Measurements from ENCODE around the gene RHBDD2.
"Not testable (repeated sequence)": the region's sequence is repeated elsewhere in the genome, so short reads cannot be mapped to it uniquely, and the experiment has no call there.

The RHBDD2 gene

DNA sequence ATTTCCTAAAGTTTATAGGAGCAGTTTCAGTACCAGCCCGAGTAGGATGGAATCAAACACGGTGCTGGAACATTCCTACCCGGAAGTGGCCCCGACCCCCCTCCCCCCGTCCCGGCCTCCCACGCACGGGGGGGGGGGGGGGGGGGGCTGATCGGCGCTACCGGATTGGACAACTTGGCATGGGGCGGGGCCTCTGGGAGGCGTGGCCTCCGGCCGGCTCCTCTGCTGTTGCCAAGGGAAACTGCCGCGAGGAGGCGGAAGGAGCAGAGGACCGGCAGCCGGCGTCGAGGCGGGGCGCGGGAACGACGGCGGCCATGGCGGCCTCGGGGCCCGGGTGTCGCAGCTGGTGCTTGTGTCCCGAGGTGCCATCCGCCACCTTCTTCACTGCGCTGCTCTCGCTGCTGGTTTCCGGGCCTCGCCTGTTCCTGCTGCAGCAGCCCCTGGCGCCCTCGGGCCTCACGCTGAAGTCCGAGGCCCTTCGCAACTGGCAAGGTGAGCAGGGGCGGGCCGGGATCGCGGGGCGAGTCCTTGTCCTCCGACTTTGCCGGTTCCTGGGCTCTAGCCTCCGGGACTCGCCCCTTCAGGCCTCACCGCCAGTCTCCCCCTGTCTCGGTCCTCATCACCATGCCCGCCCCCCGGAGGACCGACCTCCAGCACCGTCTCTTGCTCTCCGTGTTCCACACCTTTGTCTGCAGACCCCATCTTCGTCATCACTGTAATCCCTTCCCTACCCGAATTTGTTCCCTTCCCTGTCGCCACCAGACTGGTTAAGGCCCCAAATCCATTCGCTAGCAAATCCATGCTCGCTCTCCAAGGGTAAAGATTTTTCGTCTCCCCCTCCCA, at the start of gene RHBDD2:
Gene RHBDD2 (plus strand): TSS at position 266 of the 843 bp plus-strand sequence. CDS start 49 bp downstream, at position 315.
- DNase-seq: peak; percentile 50 to 85

DNA sequence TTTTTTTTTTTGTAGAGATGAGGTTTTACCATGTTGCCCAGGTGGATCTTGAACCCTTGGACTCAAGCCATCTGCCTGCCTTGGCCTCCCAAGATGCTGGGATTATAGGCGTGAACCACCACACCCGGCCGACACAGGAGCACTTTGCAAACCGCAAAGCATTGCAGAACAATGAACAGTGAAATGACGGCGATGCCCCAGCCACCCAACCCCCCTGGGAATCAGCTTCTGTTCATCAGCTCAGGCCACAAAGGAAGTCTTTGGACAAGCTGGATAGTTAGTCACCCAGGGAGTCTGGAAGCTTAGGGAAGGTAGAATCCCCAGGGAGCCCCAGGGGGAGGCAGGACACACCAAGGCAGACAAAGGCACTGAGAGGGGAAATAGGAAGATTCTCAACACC, 49.2 kb upstream of the RHBDD2 start:
- not testable (repeated sequence) for DNase-seq

DNA sequence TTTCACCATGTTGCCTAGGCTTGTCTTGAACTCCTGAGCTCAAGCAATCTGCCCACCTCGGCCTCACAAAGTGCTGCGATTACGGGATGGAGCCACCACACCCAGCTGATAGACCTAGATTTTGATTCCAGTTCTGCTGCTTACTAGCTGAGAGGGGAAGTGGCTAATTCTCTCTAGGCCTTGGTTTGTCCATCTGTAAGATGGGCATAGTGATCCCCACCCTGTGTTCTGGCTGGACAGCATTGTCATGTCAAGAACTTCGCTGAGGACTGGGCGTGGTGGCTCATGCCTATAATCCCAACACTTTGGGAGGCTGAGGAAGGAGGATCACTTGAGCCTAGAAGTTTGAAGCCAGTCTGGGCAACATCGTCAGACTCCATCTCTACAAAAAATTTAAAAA, 47.9 kb upstream of the RHBDD2 start:
- DNase-seq: no peak

DNA sequence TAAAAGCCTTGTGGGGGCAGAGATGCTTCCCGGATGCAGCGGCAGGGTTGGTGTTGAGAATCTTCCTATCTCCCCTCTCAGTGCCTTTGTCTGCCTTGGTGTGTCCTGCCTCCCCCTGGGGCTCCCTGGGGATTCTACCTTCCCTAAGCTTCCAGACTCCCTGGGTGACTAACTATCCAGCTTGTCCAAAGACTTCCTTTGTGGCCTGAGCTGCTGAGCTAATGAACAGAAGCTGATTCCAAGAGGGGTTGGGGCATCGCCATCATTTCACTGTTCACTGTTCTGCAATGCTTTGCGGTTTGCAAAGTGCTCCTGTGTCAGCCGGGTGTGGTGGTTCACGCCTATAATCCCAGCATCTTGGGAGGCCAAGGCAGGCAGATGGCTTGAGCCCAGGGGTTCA, 45.2 kb upstream of the RHBDD2 start:
- DNase-seq: not testable (repeated sequence)

DNA sequence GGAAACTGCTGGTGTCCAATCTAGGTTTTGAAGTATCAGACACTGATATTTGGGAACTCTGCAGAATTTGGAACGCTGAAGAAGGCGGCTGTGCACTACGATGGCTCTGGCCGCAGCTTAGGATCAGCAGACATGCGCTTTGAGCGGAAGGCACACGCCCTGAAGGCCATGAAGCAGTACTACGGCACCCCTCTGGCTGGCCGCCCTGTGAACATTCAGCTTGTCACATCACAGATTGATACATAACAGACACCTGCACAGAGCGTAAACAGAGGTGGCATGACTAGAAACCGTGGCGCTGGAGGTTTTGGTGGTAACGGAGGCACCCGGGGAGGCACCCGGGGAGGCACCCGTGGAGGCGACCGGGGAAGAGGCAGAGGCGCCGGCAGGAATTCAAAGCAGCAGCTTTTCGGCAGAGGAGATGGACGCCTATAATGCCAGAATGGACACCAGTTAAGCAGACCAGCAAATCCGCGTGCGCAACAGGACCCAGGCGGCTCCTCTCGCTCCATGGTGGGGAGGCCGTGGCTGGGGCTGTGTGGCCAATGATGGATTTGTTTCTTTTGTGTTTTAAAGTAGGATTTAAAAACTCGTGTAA, 43.0 kb upstream of the RHBDD2 start:
- DNase-seq: no peak

DNA sequence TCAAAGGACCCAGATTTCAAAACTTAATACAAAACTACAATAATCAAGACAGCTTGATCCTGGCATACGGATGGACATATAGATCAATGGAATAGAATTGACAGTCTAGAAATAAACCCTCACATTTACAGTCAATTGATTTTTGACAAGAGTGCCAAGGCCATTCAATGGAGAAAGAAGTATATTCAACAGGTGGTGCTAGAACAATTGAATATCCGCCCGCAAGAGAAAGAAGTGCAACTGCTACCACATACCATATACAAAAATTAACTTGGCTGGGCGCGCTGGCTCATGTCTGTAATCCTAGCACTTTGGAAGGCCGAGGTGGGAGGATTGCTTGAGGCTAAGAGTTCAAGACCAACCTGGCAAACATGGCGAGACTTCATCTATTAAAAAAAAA, 42.0 kb upstream of the RHBDD2 start:
- no peak for DNase-seq

DNA sequence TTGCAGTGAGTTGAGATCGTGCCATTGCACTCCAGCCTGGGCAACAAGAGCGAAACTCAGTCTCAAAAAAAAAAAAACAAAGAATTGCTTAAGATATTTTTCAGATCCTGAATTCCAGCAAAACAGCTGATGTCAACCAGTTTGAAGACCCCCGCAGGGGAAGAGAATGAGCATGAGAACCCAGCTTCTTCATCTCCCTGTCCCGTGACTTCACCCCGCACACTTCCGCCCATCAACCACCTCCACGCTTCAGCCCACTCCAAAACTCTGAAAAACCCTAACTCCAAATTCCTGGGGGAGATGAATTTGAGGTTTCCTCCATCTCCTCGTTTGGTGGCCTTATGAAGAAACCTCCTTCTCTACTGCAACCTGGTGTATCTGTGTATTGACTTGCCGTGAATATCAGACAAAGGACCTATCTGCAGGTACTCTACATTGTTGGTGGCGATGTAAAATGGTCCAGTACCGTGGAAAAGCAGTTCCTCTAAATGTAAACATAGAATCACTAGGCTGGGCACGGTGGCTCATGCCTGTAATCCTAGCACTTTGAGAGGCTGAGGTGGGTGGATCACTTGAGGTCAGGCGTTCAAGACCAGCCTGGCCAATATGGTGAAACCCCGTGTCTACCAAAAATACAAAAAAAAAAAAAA, 40.4 kb upstream of the RHBDD2 start:
- not testable (repeated sequence) for DNase-seq

DNA sequence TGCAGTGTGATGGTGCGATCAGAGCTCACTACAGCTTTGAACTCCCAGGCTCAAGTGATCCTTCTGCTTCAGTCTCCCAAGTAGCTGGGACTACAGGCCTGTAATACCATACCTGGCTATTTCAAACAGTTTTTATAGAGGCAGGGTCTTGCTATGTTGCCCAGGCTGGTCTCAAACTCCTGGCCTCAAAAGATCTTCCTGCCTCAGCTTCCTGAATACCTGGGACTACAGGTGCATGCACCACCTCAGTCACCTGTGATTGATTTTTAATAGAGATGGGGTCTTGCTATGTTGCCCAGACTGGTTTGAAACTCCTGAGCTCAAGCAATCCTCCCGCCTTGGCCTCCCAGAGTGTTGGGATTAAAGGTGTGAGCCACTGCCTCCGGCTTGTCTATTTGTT, 38.8 kb upstream of the RHBDD2 start:
- no peak for DNase-seq

DNA sequence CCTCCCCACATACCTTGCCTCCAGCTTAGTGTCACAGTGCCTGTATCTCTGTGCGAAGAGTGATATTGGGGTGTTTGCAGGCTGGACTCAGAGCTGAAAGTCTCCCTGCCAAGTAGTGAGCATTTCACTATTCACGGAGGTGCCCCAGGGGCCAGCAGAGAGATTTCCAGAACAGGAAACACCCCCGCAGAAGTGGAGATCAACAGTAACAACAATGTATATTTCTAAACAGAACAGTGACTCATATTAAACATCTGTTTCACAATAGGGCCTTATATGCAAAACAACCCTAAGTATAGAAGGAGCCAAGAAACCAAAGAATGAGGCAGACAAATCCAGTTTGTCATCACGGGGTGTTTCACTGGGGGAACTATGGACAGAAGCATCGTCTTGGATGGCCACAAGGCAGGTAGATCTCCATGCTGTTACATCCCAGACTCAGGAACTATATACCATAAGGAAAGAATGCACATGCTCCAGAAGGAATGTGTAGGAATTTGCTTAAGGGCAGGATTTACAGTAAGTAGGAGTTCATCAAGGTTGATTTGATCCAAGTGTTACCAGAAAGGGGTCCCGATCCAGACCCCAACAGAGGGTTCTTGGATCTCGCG, 35.9 kb upstream of the RHBDD2 start:
- DNase-seq: peak in 1 of 2 experiments; percentile 63

DNA sequence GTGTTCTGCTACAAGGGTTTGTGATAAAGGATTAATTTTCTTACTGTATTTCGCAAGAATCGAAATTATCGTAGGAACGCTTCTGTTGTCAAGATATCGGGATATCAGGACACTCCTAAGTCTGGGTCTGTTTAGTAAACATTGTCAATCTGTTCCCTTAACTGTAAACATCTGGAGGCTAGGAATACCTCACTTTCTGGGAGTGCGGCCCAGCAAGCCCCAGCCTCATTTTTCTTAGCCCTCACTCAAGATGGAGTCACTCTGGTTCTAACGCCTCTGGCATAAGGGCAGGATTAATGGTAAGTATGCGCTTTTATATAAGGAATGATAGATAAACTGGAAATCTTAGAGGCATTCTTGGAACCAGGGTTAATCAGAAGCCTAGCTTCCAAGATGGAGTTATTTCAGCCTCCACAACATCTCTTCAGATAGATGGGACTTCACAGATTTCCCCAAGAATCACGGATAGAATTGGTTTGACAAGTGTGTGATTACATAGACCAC, 35.2 kb upstream of the RHBDD2 start:
- DNase-seq: no peak

DNA sequence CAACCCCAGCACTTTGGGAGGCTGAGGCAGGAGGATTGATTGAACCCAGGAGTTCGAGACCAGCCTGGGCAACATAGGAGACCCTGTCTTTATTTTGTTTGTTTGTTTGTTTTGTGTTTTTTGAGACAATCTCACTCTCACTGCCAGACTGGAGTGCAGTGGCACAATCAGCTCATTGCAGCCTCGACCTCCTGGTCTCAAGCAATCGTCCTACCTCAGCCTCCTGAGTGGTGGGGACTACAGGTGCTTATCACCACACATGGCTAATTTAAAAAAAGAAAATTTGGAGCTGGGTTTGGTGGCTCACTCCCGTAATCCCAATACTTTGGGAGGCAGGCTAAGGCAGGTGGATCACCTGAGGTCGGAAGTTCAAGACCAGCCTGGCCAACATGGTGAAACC, 34.7 kb upstream of the RHBDD2 start:
- DNase-seq: no peak

DNA sequence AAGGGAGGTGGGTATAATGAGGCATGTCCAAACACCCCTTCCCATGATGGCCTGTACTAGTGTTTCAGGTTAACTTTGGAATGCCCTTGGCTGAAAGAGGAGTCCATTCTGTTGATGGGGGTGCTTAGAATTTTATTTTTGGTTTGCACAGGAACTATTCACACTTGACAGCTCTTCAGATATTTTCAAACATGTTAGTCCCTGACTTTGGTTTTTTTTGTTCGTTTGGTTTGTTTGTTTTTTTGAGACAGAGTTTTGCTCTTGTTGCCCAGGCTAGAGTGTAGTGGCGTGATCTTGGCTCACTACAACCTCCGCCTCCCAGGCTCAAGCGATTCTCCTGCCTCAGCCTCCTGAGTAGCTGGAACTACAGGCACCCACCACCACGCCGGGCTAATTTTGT, 33.7 kb upstream of the RHBDD2 start:
- not testable (repeated sequence) for DNase-seq

DNA sequence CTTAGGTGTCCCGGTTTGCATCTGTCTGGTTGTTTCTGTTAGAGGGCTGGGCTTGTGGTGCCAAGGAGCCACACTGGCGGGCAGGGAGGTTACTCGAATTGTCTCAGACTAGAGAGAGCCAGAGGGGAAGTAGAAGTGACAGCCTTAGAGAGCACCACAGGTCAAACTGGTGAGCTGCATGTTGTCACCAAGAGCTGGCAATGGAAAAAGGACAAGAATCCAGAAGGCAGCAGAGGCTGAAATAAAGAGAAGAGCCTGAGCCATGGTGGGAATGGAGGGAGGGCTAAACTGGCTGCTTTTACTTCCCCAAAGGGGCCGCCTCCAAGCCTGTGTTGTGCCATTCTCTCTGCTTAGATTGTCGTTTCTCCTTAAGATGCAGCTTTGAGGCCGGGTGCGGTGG, 31.1 kb upstream of the RHBDD2 start:
- DNase-seq: no peak

DNA sequence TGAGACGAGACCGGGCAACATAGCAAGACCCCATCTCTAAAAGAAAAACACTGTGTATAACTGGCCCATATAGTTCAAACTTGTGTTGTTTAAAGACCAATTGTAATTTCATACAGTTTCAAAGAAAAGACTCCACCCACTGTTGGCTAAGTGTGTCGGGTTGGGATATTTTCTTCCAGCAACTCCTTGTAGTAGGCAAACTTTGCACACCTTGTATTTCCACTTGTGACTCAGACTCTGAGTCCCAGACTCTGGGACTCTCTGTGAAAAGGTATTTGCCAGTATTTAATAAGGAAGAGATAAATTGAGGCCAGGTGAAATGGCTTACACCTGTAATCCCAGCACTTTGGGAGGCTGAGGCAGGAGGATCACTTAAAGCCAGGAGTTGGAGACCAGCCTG, 29.3 kb upstream of the RHBDD2 start:
- no peak for DNase-seq

DNA sequence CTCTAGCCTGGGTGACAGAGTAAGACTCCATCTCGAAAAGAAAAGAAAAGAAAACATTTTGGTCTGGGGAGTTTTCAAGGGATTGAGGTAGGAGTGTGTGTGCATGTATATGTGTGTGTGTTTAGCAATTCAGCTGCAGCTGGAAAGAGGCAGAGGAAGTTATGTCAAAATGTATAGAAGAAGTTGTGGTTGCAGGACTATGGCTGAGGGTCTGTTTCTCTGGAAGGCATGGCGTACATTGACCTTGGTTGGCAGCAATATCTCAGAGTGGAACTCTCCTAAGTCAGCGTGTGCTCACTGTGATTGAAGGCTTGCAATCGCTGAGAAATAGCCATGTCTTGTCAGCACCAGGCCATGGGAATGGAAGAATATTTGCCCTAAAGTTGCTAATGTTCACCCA, 28.6 kb upstream of the RHBDD2 start:
- no peak for DNase-seq

DNA sequence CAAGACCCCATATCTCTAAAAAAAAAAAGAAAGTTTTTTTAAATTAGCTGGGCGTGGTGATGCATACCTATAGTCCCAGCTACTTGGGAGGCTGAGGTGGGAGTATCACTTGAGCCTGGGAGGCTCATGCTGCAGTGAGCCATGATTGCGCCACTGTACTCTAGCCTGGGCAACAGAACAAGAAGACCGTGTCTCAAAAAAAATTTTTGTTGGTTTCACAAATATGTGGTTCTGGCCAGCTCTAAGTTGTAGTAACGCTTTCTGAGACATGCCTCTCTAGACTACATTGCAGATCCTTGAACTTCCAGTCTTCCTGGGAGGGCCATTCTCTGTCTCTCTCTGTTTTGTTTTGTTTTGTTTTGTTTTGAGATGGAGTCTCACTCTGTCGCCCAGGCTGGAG, 24.6 kb upstream of the RHBDD2 start:
- no peak for DNase-seq

DNA sequence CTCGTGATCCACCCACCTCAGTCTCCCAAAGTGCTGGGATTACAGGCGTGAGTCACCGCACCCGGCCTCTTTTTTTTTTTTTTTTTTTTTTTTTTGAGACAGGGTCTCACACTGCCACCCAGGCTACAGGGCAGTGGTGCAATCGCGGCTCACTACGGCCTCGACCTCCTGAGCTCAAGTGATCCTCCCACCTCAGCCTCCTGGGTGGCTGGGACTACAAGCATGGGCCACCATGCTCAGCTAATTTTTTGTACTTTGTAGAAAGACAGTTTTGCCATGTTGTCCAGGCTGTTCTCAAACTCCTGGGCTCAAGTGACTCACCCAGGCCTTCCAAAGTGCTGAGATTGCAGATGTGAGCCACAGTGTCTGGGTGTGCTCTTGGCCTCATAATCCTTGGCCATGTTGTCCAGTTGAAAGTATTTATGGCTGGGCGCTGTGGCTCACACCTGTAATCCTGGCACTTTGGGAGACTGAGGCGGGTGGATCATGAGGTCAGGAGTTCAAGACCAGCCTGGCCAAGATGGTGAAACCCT, 24.0 kb upstream of the RHBDD2 start:
- not testable (repeated sequence) for DNase-seq

DNA sequence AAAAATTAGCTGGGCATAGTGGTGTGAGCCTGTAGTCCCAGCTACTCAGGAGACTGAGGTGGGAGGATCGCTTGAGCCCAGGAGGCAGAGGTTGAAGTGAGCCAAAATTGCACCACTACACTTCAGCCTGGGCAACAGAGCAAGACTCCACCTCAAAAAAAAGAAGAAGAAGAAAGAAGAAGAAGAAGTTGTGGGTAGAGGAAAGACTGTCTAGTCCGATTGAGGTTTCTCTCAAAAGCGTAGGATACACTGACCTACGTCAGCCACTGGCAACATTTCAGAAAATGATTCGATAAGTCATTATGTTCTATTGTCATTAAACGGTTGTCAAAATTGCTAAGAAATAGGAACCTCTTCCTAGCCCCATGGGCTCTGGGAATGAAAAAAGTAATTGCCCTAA, 22.3 kb upstream of the RHBDD2 start:
- DNase-seq: no peak

DNA sequence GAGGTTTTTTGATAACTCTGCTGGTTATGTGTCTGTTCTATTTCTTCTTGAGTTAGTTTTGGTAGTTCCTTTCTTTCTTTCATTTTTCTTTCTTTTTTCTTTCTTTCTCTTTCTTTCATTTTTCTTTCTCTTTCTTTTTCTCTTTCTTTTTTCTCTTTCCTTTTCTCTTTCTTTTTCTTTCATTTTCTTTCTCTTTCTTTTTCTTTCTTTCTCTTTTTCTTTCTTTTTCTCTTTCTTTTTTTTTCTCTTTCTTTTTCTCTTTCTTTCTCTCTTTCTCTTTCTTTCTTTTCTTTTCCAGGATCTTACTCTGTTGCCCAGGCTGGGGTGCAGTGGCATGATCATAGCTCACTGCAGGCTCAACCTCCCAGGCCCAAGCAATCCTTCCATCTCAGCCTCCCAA, 20.4 kb upstream of the RHBDD2 start:
- no peak for DNase-seq

DNA sequence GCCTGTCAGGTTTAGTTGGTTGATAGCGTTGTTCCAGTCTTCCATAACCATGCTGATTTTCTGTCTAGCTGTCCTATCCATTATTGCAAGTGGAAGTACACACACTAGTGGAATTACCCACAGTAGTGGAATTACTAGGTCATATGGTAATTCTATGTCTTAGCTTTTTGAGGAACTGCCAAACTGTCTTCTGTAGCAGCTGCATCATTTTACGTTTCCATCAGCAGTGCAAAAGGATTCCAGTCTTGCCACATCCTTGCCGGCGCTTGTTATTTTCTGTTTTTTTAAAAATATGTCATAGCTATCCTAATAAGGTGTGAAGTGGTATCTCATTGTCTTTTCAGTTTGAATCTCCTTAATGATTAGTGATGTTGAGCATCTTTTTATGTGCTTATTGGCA, 17.2 kb upstream of the RHBDD2 start:
- DNase-seq: no peak

DNA sequence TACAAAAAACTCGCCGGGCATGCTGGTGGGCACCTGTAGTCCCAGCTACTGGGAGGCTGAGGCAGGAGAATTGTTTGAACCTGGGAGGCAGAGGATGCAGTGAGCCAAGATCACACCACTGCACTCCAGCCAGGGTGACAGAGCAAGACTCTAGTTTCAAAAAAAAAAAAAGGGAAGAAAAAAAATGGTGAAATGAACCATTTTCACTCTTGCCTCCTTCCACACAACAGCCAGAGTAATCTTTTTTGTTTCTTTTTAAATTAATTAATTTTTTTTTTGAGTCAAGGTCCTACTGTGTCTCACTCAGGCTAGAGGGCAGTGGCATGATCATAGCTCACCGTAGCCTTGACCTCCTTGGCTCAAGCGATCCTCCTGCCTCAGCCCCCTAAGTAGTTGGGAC, 14.6 kb upstream of the RHBDD2 start:
- DNase-seq: not testable (repeated sequence)

DNA sequence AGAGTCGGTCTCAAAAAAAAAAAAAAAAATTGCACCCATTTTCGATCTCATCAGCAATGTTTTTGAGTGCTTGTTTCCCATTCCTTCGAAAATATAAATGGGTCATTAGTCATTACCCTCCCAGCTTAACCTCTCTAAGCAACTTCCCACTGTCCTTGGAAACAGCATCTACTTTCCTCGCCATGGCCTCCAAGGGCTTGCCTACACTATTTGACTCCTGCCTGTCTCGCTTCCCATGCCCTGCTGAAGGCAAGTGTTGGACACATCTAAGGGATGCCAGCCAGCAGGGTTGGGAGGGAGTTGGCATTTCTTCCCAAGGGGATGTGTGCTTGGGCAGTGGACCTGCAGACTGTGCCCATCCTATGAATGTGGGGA, 12.7 kb upstream of the RHBDD2 start:
- DNase-seq: no peak
